Measurements from ENCODE around the gene TRIM75.
"Not testable (repeated sequence)": the region's sequence is repeated elsewhere in the genome, so short reads cannot be mapped to it uniquely, and the experiment has no call there.

DNA sequence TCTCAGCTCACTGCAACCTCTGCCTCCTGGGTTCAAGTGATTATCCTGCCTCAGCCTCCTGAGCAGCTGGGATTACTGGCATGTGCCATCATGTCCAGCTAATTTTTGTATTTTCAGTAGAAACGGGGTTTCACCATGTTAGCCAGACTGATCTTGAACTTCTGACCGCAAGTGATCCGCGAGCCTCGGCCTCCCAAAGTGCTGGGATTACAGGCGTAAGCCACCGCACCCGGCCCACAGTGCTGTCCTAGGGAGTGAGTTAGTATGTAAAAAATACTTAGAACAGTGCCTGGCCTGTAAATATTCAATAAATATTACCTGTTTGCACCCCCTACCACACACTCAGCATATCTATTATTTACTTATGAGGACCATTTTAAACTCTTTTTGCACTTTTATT lies 38.5 kb downstream of the TRIM75 start:
- TF ChIP-seq CTCF (IDR thresholded peaks at IDR 0.05; ENCODE audit: insufficient read depth, low read depth, low read length); EZH2 (IDR thresholded peaks at IDR 0.05; ENCODE audit: insufficient read depth, low read length): not testable (repeated sequence)
